ENCODE data around the gene UTP14C. TPM values are rescaled to one million over a fixed set of nuclear protein-coding genes. Genes with fewer than 3 reads are reported as not detected.

UTP14C gene
- total RNA-seq, 4 donors from 2014 or later, result 6.3 to 11.8 (median 8.5) TPM

DNA sequence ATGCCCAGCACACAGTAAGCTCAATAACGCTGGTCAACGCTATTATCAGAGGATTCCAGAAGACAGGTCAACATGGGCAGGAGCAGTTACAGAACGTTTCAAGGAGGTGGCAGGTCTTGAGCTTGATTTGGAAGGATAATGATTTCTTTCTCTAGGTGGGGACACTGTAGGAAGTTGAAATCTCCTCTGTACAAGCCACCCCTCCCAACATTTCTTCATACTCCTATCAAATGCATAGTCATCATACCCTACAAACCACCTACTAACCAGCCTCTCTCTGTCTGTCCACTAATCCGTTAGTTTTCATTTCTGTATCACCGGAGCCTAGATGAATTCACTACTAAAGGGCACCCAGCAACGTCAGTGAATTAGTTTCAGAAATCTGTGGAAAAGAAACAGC, 14.5 kb upstream of the UTP14C start:
- Histone ChIP-seq H3K4me3 (no peak overlapping the region), H3K4me1 (peaks cover 0 to 37% (median 8%) of the 10 kb centered on the region in 3 donors), H3K27me3 (peaks cover 0 to 23% (median 0%) of the 10 kb centered on the region in 4 donors), H3K36me3 (no peaks in the 10 kb centered on the region), H3K9me3 (no peaks in the 10 kb centered on the region), H3K27ac (no peak overlapping the region)
- DNase-seq, result no peak
- no peak for TF ChIP-seq CTCF (IDR thresholded peaks at IDR 0.05)
- TF ChIP-seq POLR2A (IDR thresholded peaks at IDR 0.05), result no peak
- 65 to 68% methylated on average over 6 of the region's 6 CpGs for WGBS, 2 donors
- intact Hi-C loops (cut with DNase I), result loop anchor here (5.0 kb wide), 1 partner anchor 117 kb away; the partner anchor contains the start of gene NEK5

- no peak for DNase-seq
- intact Hi-C loops (cut with DNase I), result no loop called here
- H3K36me3 ChIP-seq, result peaks cover 0 to 5% (median 0%) of the 10 kb centered on the region in 3 donors
Observed at GRCh38 chr13:52010890-52011631, 13.4 kb upstream of the UTP14C start, which contains the start of gene ATP7B. Gene ATP7B, minus strand, starts transcription at chr13:52011450. Its CDS starts 113 bp downstream, at chr13:52011337.

DNA sequence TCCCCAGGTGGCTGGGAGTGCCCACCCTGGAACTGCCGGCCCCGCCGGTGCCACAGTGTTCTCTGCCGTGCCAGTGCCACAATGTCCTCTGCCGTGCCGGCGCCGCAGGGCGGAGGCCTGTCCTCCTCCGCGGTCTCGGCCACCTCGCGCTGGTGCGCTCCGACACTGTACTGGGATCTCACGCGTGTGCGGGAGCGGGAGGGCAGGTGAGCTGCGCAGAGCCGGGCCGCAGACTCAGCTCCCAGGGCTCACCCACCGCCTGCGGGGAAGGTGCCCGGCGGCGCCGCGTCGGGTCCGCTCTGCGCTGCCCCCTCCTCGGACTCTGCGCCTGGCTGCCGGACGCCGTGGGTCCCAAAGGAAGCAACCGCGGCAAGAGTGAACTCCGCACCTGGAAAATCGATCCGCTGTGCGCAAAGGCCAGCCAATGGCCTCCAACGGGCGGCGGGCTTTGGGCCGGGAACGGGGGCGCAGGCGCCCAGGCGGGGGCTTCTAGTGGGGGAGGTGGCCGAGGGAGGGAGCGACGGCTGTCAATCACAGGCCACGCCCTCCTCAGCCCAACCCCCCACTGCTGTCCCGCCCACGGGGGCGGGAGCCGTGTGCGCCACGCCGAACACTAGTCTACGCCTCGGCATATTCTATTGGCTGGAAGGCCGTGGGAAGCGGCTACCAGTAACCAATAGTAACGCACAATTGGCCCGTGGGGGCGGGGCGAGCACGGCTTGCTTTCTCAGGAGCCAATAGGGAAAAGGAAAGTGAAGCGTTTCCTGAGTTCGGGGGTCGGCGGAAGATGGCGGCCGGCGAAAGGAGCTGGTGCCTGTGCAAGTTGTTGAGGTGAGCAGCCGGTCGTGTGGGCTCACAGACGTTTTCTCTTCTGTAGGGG, 12.6 kb upstream of the UTP14C start, which contains the start of gene ALG11:
ALG11 (plus strand) TSS at position 767 of the 880 bp plus-strand sequence; CDS start at position 788, 21 bp downstream.
- intact Hi-C loops (cut with DNase I), result no loop called here
- Histone ChIP-seq H3K4me3 (peak within 1 kb of the TSS; percentile 92 to 100 (median 98)), H3K27me3 (peaks cover 0 to 23% (median 0%) of the 10 kb centered on the region in 4 donors), H3K36me3 (peaks cover 0 to 13% (median 0%) of the 10 kb centered on the region in 3 donors), H3K4me1 (peaks cover 0 to 37% (median 8%) of the 10 kb centered on the region in 3 donors), H3K9me3 (no peaks in the 10 kb centered on the region), H3K27ac (peak within 1 kb of the TSS; percentile 71 to 85 (median 84))
- DNase-seq, result peak; percentile 89
- peak in 2 of 6 experiments; percentile 8 to 9 for TF ChIP-seq CTCF (IDR thresholded peaks at IDR 0.05)
- no peak for TF ChIP-seq POLR2A (IDR thresholded peaks at IDR 0.05)
- WGBS, 2 donors, result 1 to 2% methylated on average over 16 to 21 of the region's 82 CpGs

More at GRCh38 chr13:52010890-52011631, 13.4 kb upstream of the UTP14C start, which contains the start of gene ATP7B:
- peak within 1 kb of the TSS; percentile 92 to 100 (median 98) for H3K4me3 ChIP-seq
- no peaks in the 10 kb centered on the region for H3K9me3 ChIP-seq
- no peak for TF ChIP-seq CTCF (IDR thresholded peaks at IDR 0.05)
- no peak for TF ChIP-seq POLR2A (IDR thresholded peaks at IDR 0.05)
- peak within 1 kb of the TSS; percentile 71 to 85 (median 84) for H3K27ac ChIP-seq
- 16 to 17% methylated on average over 12 to 14 of the region's 46 CpGs for WGBS, 2 donors
- H3K4me1 ChIP-seq, result peaks cover 0 to 37% (median 8%) of the 10 kb centered on the region in 3 donors
- peaks cover 0 to 23% (median 0%) of the 10 kb centered on the region in 4 donors for H3K27me3 ChIP-seq

DNA sequence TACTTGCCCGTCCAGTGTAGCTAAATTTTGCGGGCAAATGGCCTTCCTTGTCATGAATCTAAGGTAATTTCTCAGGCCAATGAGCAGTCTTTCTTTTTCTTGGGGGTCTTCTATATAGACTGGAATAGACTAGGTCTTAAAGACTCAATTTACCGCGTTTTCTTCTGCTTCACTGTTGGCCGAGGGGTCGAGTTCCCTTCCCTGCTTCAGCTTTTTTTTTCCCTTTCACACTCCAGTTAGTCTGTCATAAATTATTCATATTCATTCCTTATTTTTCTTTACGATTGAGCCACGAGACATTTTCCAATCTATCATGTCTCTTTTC, 12.0 kb upstream of the UTP14C start:
- H3K36me3 ChIP-seq, result peaks cover 0 to 19% (median 0%) of the 10 kb centered on the region in 3 donors
- peaks cover 0 to 23% (median 0%) of the 10 kb centered on the region in 4 donors for H3K27me3 ChIP-seq
- no peaks in the 10 kb centered on the region for H3K9me3 ChIP-seq
- peak overlapping the region; percentile 92 to 100 (median 98) for H3K4me3 ChIP-seq
- intact Hi-C loops (cut with DNase I), result no loop called here
- no peak for DNase-seq
- peaks cover 0 to 37% (median 8%) of the 10 kb centered on the region in 3 donors for H3K4me1 ChIP-seq
- WGBS, 2 donors, result 0 to 1% methylated on average over 8 of the region's 8 CpGs
- TF ChIP-seq CTCF (IDR thresholded peaks at IDR 0.05) (no peak), POLR2A (IDR thresholded peaks at IDR 0.05) (no peak)
- H3K27ac ChIP-seq, result peak overlapping the region in 3 of 4 donors; percentile 71 to 85 (median 84)
